GM12878 (cell line): ENCODE results near the gene MANEAL. TPM values are rescaled to one million over a fixed set of nuclear protein-coding genes. Genes with fewer than 3 reads are reported as not detected.

Experiments used
- ATAC-seq: fragments of 200-7000 bp; cut with Tn5 transposase; 3 replicates; pipeline ENCODE4 v1.9.1; 2020; ENCODE audit warnings: mild to moderate bottlenecking, moderate library complexity
- BruUV-seq: library from RNA; stranded (reverse); fragments of 400-500 nt; replicated peaks from 2 replicates; lab custom pipeline; 2021; lab: Mats Ljungman, UMichigan
- CTCF ChIA-PET: fragments of 300-600 bp; sonication (Branson Sonifier 250); formaldehyde crosslinking; extraction: SDS; loops from one replicate; lab custom pipeline; 2021; ENCODE audit warnings: inconsistent platforms; lab: Yijun Ruan, JAX
- POLR2A ChIA-PET: fragments of 350-600 bp; formaldehyde crosslinking; extraction: SDS; loops from one replicate; lab custom pipeline; 2021; ENCODE audit warnings: inconsistent platforms; lab: Charles Lee
- RAD21 ChIA-PET: fragments of 300-600 bp; sonication (Branson Sonifier 250); formaldehyde crosslinking; loops from one replicate; lab custom pipeline; 2023; ENCODE audit warnings: antibody characterized with exemption; ENCODE audit not compliant: unreplicated experiment; lab: Charles Lee
- SMC1A ChIA-PET: fragments of 300-600 bp; sonication (Branson Sonifier 250); formaldehyde crosslinking; loops from one replicate; lab custom pipeline; 2023; ENCODE audit not compliant: unreplicated experiment, uncharacterized antibody; lab: Charles Lee
- DNase-seq: peaks from one replicate; pipeline ENCODE4 v3.0.0-alpha.2; 2011; ENCODE audit warnings: low read depth, low spot score
- FAIRE-seq: peaks from 3 replicates; lab custom pipeline; 2011; peaks lifted over from hg19 to GRCh38; lab: Jason Lieb, UNC
- H2AFZ ChIP-seq: 2 replicates; pipeline ENCODE4 v1.6.0; 2011; ENCODE audit warnings: low read depth, low read length, control low read depth; ENCODE audit not compliant: control insufficient read depth
- H3K27ac ChIP-seq: 2 replicates; pipeline ENCODE4 v1.5.1; 2011; ENCODE audit warnings: control low read depth; ENCODE audit not compliant: control insufficient read depth, insufficient read depth
- H3K27me3 ChIP-seq, 2 experiments: replicated peaks in 1 of 2; 2 replicates each; pipeline versions ENCODE4 v1.6.0 to v1.6.1; 2011; ENCODE audit warnings: low read length in 1 of 2; ENCODE audit not compliant: control insufficient read depth in 2 of 2, insufficient read depth in 2 of 2
- H3K36me3 ChIP-seq, 2 experiments: 2 replicates each; pipeline ENCODE4 v1.5.1; 2011; ENCODE audit warnings: low read length in 1 of 2; ENCODE audit not compliant: control insufficient read depth in 2 of 2, insufficient read depth in 2 of 2
- H3K4me1 ChIP-seq: 2 replicates; pipeline ENCODE4 v1.6.1; 2011; ENCODE audit warnings: mild to moderate bottlenecking, low read length, moderate library complexity, mixed read lengths; ENCODE audit not compliant: control insufficient read depth, insufficient read depth
- H3K4me2 ChIP-seq: 2 replicates; pipeline ENCODE4 v1.6.0; 2011; ENCODE audit warnings: control low read depth; ENCODE audit not compliant: control insufficient read depth, insufficient read depth
- H3K4me3 ChIP-seq: fragments of 200-600 bp; sonication (generic); 2 replicates; pipeline ENCODE4 v1.5.1; 2016
- H3K79me2 ChIP-seq: 2 replicates; pipeline ENCODE4 v1.6.0; 2011; ENCODE audit warnings: low read length; ENCODE audit not compliant: control insufficient read depth, insufficient read depth
- H3K9ac ChIP-seq: 2 replicates; pipeline ENCODE4 v1.8.0; 2011; ENCODE audit warnings: low read length, control low read depth, mixed read lengths; ENCODE audit not compliant: control insufficient read depth, insufficient read depth
- H3K9me3 ChIP-seq: replicated peaks from 3 replicates; pipeline ENCODE4 v1.5.1; 2011; ENCODE audit warnings: mild to moderate bottlenecking, low read length; ENCODE audit not compliant: control insufficient read depth, insufficient read depth
- H4K20me1 ChIP-seq: 2 replicates; pipeline ENCODE4 v1.6.0; 2011; ENCODE audit not compliant: control insufficient read depth, insufficient read depth
- CEBPB ChIP-seq, 2 experiments: fragments of 150-350 bp in 1 of 2; IDR thresholded peaks; 2 replicates each; pipeline ENCODE4 v1.6.1; 2012 to 2014; ENCODE audit warnings: low read depth in 2 of 2, low read length in 2 of 2, borderline replicate concordance in 1 of 2, inconsistent platforms in 1 of 2
- CUX1 ChIP-seq: IDR thresholded peaks from 2 replicates; pipeline ENCODE4 v1.6.1; 2012; ENCODE audit warnings: improper control_type of control experiment, low read depth, low read length; ENCODE audit not compliant: insufficient replicate concordance
- DPF2 ChIP-seq: fragments of 450-650 bp; IDR thresholded peaks from 2 replicates; pipeline ENCODE4 v1.6.1; 2017; ENCODE audit warnings: mild to moderate bottlenecking
- EED ChIP-seq: sonication (generic); IDR thresholded peaks from 2 replicates; pipeline ENCODE4 v1.6.1; 2016; ENCODE audit warnings: antibody characterized with exemption, low read depth
- EGR1 ChIP-seq, 2 experiments: IDR thresholded peaks; 1 replicate in 1 of 2; 2 replicates in 1 of 2; pipeline ENCODE4 v1.6.1; 2011 to 2012; ENCODE audit warnings: low read depth in 2 of 2, low read length in 2 of 2, borderline replicate concordance in 1 of 2, mild to moderate bottlenecking in 1 of 2, moderate library complexity in 1 of 2
- RB1 ChIP-seq: fragments of 450-650 bp; formaldehyde crosslinking; IDR thresholded peaks from 2 replicates; pipeline ENCODE4 v1.6.1; 2017; ENCODE audit warnings: mild to moderate bottlenecking, borderline replicate concordance
- SMAD1 ChIP-seq: fragments of 450-650 bp; IDR thresholded peaks from 2 replicates; pipeline ENCODE4 v1.6.1; 2018; ENCODE audit warnings: mild to moderate bottlenecking, low read depth; ENCODE audit not compliant: partially characterized antibody
- SPI1 ChIP-seq: IDR thresholded peaks from 2 replicates; pipeline ENCODE4 v1.6.1; 2011; ENCODE audit warnings: low read depth, mild to moderate bottlenecking, low read length, moderate library complexity, borderline replicate concordance; ENCODE audit not compliant: insufficient read depth
- SREBF2 ChIP-seq: IDR thresholded peaks from 2 replicates; pipeline ENCODE4 v1.6.1; 2012; ENCODE audit warnings: mild to moderate bottlenecking, low read length
- ZBTB40 ChIP-seq: fragments of 450-650 bp; IDR thresholded peaks from 2 replicates; pipeline ENCODE4 v1.6.1; 2016; ENCODE audit warnings: mild to moderate bottlenecking, moderate library complexity, borderline replicate concordance
- WGBS: methylation state at CpG from one replicate; pipeline ENCODE4 v1.1.6; 2016; ENCODE audit warnings: low lambda C conversion rate; ENCODE audit not compliant: insufficient replicate concordance, insufficient coverage; ENCODE audit errors: missing lambda C conversion rate; 5-methylcytosine and 5-hydroxymethylcytosine counted together
- in situ Hi-C: fragments of 300-500 bp; cut with MboI; formaldehyde crosslinking; loops from 9 replicates; pipeline ENCODE4 v1.14.3; 2018; ENCODE audit warnings: mixed read lengths
- intact Hi-C: fragments of 100-400 bp; cut with micrococcal nuclease; formaldehyde crosslinking; loops from one replicate; pipeline ENCODE4 v1.14.2; 2022; ENCODE audit not compliant: unreplicated experiment
- polyA plus RNA-seq, 11 experiments: library from polyadenylated mRNA; depleted of rRNA in 4 of 11; unstranded in 6 of 11; stranded (reverse) in 5 of 11; fragments of >200 nt; fragmentation: Nextera tagmentation in 4 of 11; fragmentation: Illumina TruSeq in 1 of 11; extraction: Ambion mirVana in 4 of 11; extraction: Trizol in 1 of 11; gene quantifications; 1 replicate in 1 of 11; 2 replicates in 10 of 11; pipeline versions ENCODE4 v1.2.1 to v1.2.3, GENCODE V29; 2011 to 2016; ENCODE audit warnings: inconsistent platforms in 2 of 11, missing spikeins in 2 of 11, low read depth in 1 of 11
- total RNA-seq, 4 experiments: library from RNA; depleted of rRNA in 3 of 4; stranded (reverse); fragments of >200 nt in 3 of 4; fragmentation: Illumina TruSeq in 1 of 4; extraction: Trizol in 1 of 4; gene quantifications; 2 replicates each; pipeline versions ENCODE4 v1.2.1 to v1.2.3, GENCODE V29; 2013 to 2021

The MANEAL gene
- total and polyA plus RNA-seq, 10 of the 15 experiments (the other 5 are each of a cell fraction or from before 2014, with no cell fraction given), result 0.83 to 11.1 (median 5.7) TPM

- in situ Hi-C loops, result no loop called here
- no peak for FAIRE-seq
- no peak overlapping the region for H3K9ac ChIP-seq
These were observed 52.1 kb downstream of the MANEAL start for GRCh38 chr1:37845786-37846185.

More at GRCh38 chr1:37845786-37846185, 52.1 kb downstream of the MANEAL start:
- no TSS peak for BruUV-seq
- Histone ChIP-seq H3K79me2 (peaks cover 48% of the 10 kb centered on the region), H3K36me3 (peaks cover 6 to 8% of the 10 kb centered on the region in 2 experiments; a peak in 3 of 4 replicates), H3K4me2 (no peak overlapping the region), H3K4me3 (no peak overlapping the region), H3K27me3 (no peaks in the 10 kb centered on the region), H3K9me3 (no peaks in the 10 kb centered on the region), H3K27ac (peak overlapping the region; percentile 59), H4K20me1 (no peaks in the 10 kb centered on the region), H3K4me1 (peaks cover 7% of the 10 kb centered on the region), H2AFZ (no peak overlapping the region)
- 0% methylated on average over 3 of the region's 3 CpGs for WGBS
- no peak for TF ChIP-seq ZBTB40
- TF ChIP-seq CUX1, result no peak
- no peak for TF ChIP-seq CEBPB (IDR thresholded peaks at IDR 0.05; ENCODE audit: borderline replicate concordance in 1 of 2, low read depth in 2 of 2, low read length in 2 of 2)
- no peak for TF ChIP-seq SREBF2
- TF ChIP-seq EGR1 (IDR thresholded peaks at IDR 0.05; ENCODE audit: borderline replicate concordance in 1 of 2, low read depth in 2 of 2, low read length in 2 of 2), result no peak
- TF ChIP-seq SPI1, result no peak
- TF ChIP-seq RB1, result no peak
- TF ChIP-seq SMAD1, result no peak
- no peak for TF ChIP-seq EED
- TF ChIP-seq DPF2, result no peak
- SMC1A ChIA-PET, result interaction anchor here (0.9 to 2.4 kb wide), 2 partner anchors 10 to 182 kb away, joined by 3 to 11 read pairs; no protein-coding TSS in a partner anchor
- intact Hi-C loops, result no loop called here
- CTCF ChIA-PET, result interaction anchor here (0.8 to 2.7 kb wide), 3 partner anchors 14 to 157 kb away, joined by 3 to 23 read pairs (median 4); partner anchors contain the start of gene MTF1
- POLR2A ChIA-PET, result interaction anchor here (0.7 to 1.7 kb wide), 3 partner anchors 9 to 585 kb away, joined by 6 to 12 read pairs (median 6); no protein-coding TSS in a partner anchor
- ATAC-seq (no peak), DNase-seq (no peak)
- RAD21 ChIA-PET, result interaction anchor here (1.0 kb wide), 1 partner anchor 154 kb away, joined by 3 read pairs; the partner anchor contains the start of gene CDCA8
